VCaP (cell line): Measurements from ENCODE around the gene FAM117B.

Experiments used
- H3K27ac ChIP-seq: fragments of 450-650 bp; 2 replicates; pipeline ENCODE4 v1.5.1; 2017
- CTCF ChIP-seq: fragments of 450-650 bp; conservative IDR thresholded peaks from 2 replicates; pipeline ENCODE4 v1.5.1; 2017; ENCODE audit warnings: mild to moderate bottlenecking, moderate library complexity

The FAM117B gene

DNA sequence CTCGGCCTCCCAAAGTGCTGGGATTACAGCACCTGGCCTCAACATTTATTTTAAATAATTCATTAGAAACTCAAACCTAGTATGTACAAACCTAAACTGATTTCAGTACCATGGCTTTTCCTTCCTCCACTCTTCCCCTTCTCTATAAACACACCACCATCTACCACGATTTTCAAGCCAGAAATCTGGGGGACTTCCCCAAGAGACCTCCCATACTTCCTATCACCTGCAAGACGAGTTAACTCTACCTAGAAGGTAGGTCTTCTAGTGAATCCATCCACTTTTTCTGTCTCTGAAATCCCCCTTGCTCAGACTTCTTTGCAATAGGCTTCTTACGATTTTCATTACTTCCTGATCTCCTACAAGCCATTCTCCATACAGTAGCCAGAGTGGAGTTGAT lies 7.7 kb upstream of the FAM117B start:
- TF ChIP-seq CTCF, result no peak
- H3K27ac ChIP-seq, result no peak overlapping the region

DNA sequence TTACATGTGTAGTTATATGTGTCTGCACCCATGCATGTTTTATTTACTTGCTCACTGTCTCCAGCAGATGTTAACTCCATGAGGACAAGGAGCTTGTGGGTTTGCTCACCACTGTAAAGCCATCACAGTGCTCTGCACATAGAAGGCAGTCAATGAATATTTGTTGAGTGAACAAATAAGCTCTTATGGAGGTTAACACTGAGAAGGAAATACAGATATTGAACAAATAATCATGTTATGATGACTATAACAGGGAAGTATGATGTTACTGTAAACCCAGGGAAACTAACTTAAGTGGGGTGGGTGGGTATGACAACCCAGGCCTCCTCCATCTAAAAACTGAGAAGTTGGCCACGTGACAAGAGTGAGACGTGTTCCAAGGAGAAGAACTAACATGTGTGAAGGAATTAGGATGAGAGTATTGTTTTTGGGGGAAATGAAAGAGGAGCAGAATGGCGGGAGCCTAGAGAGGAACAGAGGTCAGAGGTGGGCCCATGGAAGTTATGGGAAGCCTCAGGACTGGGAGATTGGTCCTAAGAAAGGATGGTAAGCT lies 6.0 kb upstream of the FAM117B start:
- no peak overlapping the region for H3K27ac ChIP-seq
- TF ChIP-seq CTCF, result no peak

GRCh38 chr2:202632682-202633290 lies 2.0 kb upstream of the FAM117B start:
- H3K27ac ChIP-seq, result no peak overlapping the region

GRCh38 chr2:202633470-202633869 lies 1.3 kb upstream of the FAM117B start:
- TF ChIP-seq CTCF, result no peak
- peak overlapping the region; percentile 96 for H3K27ac ChIP-seq

More at GRCh38 chr2:202632682-202633290, 2.0 kb upstream of the FAM117B start:
- no peak for TF ChIP-seq CTCF

DNA sequence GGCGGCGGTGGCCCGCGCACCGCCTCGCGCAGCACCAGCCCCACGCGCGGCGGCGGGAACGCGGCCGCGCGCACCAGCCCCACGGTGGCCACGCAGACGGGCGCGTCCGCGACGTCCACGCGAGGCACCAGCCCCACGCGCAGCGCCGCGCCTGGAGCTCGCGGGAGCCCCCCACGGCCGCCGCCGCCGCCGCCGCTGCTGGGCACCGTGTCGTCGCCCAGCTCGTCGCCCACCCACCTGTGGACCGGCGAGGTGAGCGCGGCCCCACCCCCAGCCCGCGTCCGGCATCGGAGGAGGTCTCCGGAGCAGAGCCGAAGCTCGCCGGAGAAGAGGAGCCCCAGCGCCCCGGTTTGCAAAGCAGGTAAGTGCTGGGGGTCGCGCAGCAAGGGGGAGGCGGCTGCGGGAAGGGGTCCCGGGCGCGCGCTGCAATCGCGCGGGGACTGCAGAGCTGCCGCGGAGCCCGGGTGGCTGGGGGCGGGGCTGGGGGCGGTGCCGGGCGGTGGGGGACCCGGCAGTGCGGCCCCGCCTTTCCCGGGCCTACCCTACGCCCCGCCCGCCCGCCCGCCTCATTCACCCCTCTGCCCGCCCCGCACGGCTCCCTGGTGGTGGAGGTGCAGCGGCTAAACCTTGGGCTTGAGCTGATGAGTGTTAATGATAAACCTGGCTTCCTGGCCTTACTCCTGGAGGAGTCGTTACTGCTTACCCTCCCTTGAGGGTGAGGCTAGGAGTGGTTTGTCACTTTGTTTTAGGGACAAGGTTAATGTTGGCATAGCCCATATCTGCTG lies 851 bp downstream of the FAM117B start:
- TF ChIP-seq CTCF, result no peak
- peak overlapping the region; percentile 96 for H3K27ac ChIP-seq

DNA sequence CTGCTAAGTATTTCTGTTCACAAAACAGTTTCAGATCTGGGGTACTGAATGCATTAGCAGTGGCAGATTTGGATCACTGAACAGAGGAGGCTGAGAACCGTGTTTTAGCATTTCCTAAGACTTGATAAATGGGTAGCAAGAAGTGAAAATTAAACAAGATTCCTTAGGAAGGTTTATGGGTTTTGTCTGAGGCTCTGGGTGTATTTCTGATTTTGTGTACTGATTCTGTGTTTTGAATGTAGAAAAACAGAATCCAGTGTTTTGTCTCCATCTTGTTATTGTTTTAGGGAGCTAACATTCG lies 1.4 kb downstream of the FAM117B start:
- no peak for TF ChIP-seq CTCF

GRCh38 chr2:202638721-202639120 lies 4.0 kb downstream of the FAM117B start:
- TF ChIP-seq CTCF, result no peak
- no peak overlapping the region for H3K27ac ChIP-seq

More for the DNA sequence above, 1.4 kb downstream of the FAM117B start:
- H3K27ac ChIP-seq, result peak overlapping the region; percentile 96
